Esophagus muscularis mucosa (tissue), 3 donors: ENCODE measurements around the gene INTS14.

Source experiments
- CTCF ChIP-seq, 3 experiments: fragments of 200-600 bp in 2 of 3; fragments of 450-650 bp in 1 of 3; sonication (generic) in 2 of 3; IDR thresholded peaks; one replicate each; pipeline ENCODE4 v1.5.1; 2017 to 2019; ENCODE audit warnings: antibody characterized with exemption in 3 of 3, mild to moderate bottlenecking in 2 of 3, moderate library complexity in 1 of 3
- EP300 ChIP-seq: sonication (generic); formaldehyde crosslinking; IDR thresholded peaks from one replicate; pipeline ENCODE4 v1.6.1; 2017; ENCODE audit warnings: antibody characterized with exemption

- TF ChIP-seq CTCF (IDR thresholded peaks at IDR 0.05) (no peak), EP300 (no peak)
Observed at GRCh38 chr15:65580287-65580686, 30.6 kb downstream of the INTS14 start.
